ENCODE data around the gene URB2. TPM values are rescaled to one million over a fixed set of nuclear protein-coding genes. Genes with fewer than 3 reads are reported as not detected.
"Not testable (repeated sequence)": the region's sequence is repeated elsewhere in the genome, so short reads cannot be mapped to it uniquely, and the experiment has no call there.

URB2 gene
- total RNA-seq, 1 experiment from 2014 or later = 20.7 TPM

DNA sequence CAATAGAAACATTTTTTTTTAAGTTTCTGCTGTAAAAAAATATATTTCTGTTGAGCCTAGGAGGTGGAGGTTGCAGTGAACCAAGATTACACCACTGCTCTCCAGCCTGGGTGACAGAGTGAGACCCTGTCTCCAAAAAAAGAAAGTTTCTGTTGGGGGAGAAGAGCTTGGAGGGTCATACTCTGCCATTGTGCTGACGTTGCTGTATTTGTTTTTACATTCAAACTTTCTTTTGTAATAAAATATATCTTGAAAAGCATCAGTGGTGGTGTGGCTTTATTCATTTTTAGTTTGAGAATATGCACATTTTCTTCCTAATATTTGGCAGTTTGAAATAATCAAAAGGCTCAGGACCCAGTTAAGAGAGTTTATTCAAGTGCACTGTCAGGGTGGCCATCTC lies 64.6 kb downstream of the URB2 start:
- DNase-seq (ENCODE audit: low spot score) = no peak

- DNase-seq (ENCODE audit: low spot score) = no peak
Measured at GRCh38 chr1:229691362-229691761, 65.3 kb downstream of the URB2 start.

GRCh38 chr1:229693129-229693900 lies 67.3 kb downstream of the URB2 start:
- DNase-seq (ENCODE audit: low spot score) = no peak

DNA sequence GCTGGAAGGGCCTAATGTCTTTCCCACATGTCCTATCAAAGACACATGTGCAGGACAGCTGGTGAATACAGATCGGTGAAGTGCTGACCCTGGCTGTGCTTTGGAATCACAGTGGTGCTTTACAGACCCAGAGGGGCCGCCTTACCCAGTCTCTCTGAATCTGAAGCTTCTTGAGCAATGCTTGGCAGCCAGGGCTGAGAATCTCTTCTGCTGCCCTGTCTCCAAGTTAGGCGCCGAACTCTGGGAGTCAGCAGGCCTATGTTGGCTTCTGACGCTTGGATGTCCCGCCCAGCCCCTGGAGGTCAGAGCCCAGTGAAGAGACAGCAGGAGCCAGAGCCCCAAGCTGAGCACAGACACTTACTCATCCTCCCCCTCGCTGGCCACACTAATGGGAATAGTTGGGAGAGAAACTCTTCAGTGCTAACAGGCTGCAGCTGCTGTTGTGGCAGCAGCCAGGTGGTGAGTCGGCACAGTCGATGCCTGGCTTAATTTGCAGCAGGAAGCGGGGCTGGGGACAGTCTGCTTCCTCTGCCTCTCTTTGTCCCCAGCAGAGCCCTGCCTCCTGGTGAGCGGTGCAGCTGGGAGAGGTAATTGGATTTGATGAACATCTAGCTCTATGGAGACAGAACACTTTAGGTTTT lies 68.1 kb downstream of the URB2 start:
- no peak for DNase-seq (ENCODE audit: low spot score)

- no peak for DNase-seq (ENCODE audit: low spot score)
Measured at GRCh38 chr1:229696385-229696784, 70.3 kb downstream of the URB2 start.

DNA sequence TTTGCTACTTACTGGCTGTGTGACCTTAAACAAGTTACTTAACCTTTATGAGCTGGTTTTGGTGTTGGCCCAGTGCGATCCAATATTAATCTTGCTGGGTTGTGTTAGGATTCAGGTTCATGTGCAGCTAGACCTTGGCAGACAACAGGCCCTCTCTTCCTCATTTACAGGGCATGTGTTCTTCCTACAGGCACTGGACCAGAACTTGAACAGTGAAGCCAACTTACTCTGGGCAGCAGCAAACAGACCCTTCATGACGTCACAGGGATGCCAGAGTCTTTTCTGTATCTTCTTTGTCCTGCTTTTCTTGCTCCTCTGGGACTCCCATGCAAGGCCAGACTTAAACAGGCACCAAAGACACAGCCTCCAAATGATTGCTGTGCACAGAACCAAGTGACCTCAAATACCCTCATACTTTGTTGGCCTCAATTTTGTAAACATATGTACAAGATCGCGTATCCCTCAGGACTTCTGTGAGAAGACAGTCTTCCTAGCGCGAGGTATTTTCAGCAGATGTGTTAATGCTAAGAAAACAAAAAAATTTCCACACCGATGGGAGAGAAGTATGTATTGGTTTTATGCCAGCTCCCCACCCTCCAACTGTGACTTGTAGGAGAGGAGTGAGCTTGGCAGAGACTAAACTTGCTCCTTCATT lies 73.7 kb downstream of the URB2 start:
- DNase-seq (ENCODE audit: low spot score) = no peak

DNA sequence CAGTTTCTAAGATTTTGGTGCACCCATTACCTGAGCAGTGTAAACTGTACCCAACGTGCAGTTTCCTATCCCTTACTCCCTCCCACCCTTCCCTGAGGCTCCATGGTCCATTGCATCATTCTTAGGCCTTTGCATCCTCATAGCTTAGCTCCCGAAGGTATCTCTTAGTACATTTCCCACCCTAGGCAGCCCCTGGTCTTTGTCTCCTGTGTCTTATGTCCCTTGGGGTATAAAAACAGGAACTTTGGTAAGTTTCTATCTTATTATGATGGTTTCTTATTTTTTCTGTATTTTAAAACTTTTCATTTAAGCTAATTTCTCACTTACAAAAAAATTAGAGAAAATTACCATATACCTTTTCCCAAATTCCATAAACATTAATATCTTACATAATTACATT lies 78.1 kb downstream of the URB2 start:
- DNase-seq (ENCODE audit: low spot score) = no peak

DNA sequence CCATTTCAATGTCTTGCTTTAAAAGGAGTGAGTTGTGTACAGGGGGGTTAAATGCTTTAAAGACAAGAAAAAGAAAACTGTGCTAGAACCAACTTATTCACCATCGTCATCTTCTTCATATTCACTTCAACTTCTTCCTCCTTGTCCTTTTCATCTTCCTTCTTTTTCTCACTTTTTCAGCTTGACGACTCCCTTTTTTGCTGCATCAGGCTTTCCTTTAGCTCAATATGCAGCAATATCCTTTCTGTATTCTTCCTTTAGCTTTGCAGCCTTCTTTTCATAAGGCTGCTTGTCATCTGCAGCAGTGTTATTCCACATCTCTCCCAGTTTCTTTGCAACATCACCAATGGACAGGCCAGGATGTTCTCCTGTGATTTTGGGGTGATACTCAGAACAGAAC lies 79.1 kb downstream of the URB2 start:
- DNase-seq (ENCODE audit: low spot score) = not testable (repeated sequence)

DNA sequence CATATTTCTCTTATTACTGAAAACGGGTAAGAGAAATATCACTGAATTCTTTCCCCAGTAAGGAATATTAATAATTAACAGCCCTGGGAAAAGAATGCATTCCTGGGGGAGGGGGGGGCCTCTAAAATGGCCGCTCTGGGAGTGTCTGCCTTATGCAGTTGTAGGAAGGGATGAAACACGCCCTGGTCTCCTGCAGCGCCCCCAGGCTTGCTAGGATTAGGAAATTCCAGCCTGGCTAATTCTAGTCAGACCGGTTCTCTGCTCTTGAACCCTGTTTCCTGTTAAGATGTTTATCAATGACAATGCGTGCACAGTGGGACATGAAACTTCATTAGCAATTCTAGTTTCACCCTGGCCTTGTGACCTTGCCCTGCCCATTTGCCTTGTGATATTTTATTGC lies 81.1 kb downstream of the URB2 start:
- DNase-seq (ENCODE audit: low spot score) = not testable (repeated sequence)

DNA sequence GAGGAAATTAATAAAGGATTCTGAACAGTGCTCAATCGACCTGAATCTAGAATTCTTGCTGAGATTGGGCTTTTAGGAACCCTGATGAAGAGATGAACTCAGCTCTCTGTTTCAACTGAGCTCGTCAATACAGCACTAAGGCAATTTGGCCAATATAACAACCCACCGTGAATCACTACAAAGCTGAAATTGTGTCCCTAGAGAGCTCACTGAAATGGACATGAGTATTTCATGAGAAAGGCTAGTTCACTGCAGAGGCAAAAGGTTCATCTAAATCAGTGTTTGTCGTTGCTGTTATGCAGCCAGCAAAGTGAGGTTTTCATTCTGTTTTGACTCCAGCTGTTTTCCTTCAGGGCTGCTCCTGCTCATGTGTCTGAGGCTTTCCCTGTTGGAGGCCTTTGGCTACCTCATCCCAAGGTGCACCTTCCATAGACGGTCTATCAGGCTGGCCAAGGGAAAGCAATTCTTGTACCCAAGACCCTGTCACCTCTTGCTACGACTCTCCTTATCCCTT lies 83.5 kb downstream of the URB2 start:
- no peak for DNase-seq (ENCODE audit: low spot score)

Other genes with a start within 250 kb of the URB2 start
- 0.20 and 0.34 TPM in 2 replicates for gene ACTA1, start 192.2 kb upstream of the URB2 start, total RNA-seq (2014; rRNA removed; shearing (Covaris generic))
- gene NUP133, start 117.9 kb upstream of the URB2 start, total RNA-seq (2014; rRNA removed; shearing (Covaris generic)) = 31.5 and 33.5 TPM in 2 replicates
- gene ABCB10, start 67.5 kb upstream of the URB2 start, total RNA-seq (2014; rRNA removed; shearing (Covaris generic)) = 10.3 and 13.5 TPM in 2 replicates
- 26.1 and 34.7 TPM in 2 replicates for gene TAF5L, start 125 bp upstream of the URB2 start, total RNA-seq (2014; rRNA removed; shearing (Covaris generic))